ENCODE results near the gene CSNK1A1L. TPM values are rescaled to one million over a fixed set of nuclear protein-coding genes. Genes with fewer than 3 reads are reported as not detected.

CSNK1A1L gene
- total and polyA plus RNA-seq, 2 of the 8 experiments (the other 6 are each of a cell fraction or from before 2014, with no cell fraction given): not detected

- 85% methylated on average over 2 of the region's 2 CpGs; no CpG with 5 or more reads in 1 of the 2 experiments for WGBS, 2 experiments (ENCODE audit: extremely low coverage in 1 of 2, insufficient coverage in 1 of 2, insufficient read length in 1 of 2, insufficient replicate concordance in 2 of 2, low coverage in 1 of 2, low lambda C conversion rate in 2 of 2, missing lambda C conversion rate in 1 of 2)
- no peak for FAIRE-seq
- DNase-seq (ENCODE audit: low read depth in 1 of 2, low spot score in 2 of 2): no peak
Measured at GRCh38 chr13:37075164-37075563, 30.3 kb downstream of the CSNK1A1L start.

More at GRCh38 chr13:37075164-37075563, 30.3 kb downstream of the CSNK1A1L start:
- Histone ChIP-seq H3K79me1 (ENCODE audit: low read depth, low read length) (no peaks in the 10 kb centered on the region), H3K27ac (ENCODE audit: low read depth, low read length) (no peak overlapping the region), H3K18ac (ENCODE audit: extremely low read depth, low read length) (no peak overlapping the region), H4K5ac (ENCODE audit: insufficient read length, low read depth, low read length) (no peak overlapping the region), H3K4ac (replicated peaks; ENCODE audit: insufficient read length, low read depth, low read length) (no peak overlapping the region), H3K36me3 (ENCODE audit: control insufficient read depth in 2 of 4, insufficient read depth in 4 of 4, low read length in 3 of 4) (no peaks in the 10 kb centered on the region), H2BK15ac (ENCODE audit: low read length) (no peak overlapping the region), H4K91ac (replicated peaks; ENCODE audit: insufficient read length, low read length) (no peak overlapping the region), H2AFZ (ENCODE audit: low read length) (no peak overlapping the region), H3K9me3 (ENCODE audit: insufficient read depth in 2 of 2, low read depth in 1 of 2, low read length in 1 of 2) (no peaks in the 10 kb centered on the region), H3K27me3 (replicated peaks in 1 of 4; ENCODE audit: control insufficient read depth in 3 of 4, extremely low read depth in 1 of 4, insufficient read depth in 3 of 4, low read length in 3 of 4) (no peaks in the 10 kb centered on the region), H4K8ac (ENCODE audit: extremely low read depth, insufficient read depth, low read length) (no peak overlapping the region), H3K56ac (replicated peaks; ENCODE audit: insufficient read length, low read depth, low read length) (no peak overlapping the region), H3K4me2 (ENCODE audit: insufficient read depth in 1 of 2, low read depth in 2 of 2, low read length in 2 of 2) (no peak overlapping the region), H3K23me2 (ENCODE audit: low read depth, low read length) (no peaks in the 10 kb centered on the region), H3K9ac (replicated peaks in 1 of 4; ENCODE audit: extremely low read depth in 1 of 4, low read depth in 3 of 4, low read length in 3 of 4) (no peak overlapping the region), H2AK5ac (ENCODE audit: low read depth, low read length) (no peak overlapping the region), H2BK120ac (replicated peaks; ENCODE audit: low read depth, low read length) (no peak overlapping the region), H3K14ac (ENCODE audit: insufficient read length) (no peak overlapping the region), H3K4me3 (ENCODE audit: extremely low read depth in 1 of 4, insufficient read depth in 2 of 4, low read depth in 3 of 4, low read length in 4 of 4) (no peak overlapping the region), H2BK5ac (ENCODE audit: low read depth, low read length) (no peak overlapping the region), H3K79me2 (ENCODE audit: control insufficient read depth in 1 of 2, insufficient read depth in 2 of 2, low read length in 2 of 2) (no peaks in the 10 kb centered on the region), H2BK20ac (ENCODE audit: low read length) (no peak overlapping the region), H2BK12ac (ENCODE audit: low read depth, low read length) (no peak overlapping the region), H4K20me1 (replicated peaks in 1 of 2; ENCODE audit: control insufficient read depth in 1 of 2, insufficient read depth in 2 of 2, low read length in 2 of 2) (no peaks in the 10 kb centered on the region), H3K23ac (ENCODE audit: insufficient read length) (no peak overlapping the region), H3K4me1 (replicated peaks in 1 of 4; ENCODE audit: control insufficient read depth in 3 of 4, insufficient read depth in 4 of 4, low read length in 3 of 4) (no peaks in the 10 kb centered on the region)
- ChIA-PET POLR2A (ENCODE audit: partially characterized antibody) (no interaction called here), CTCF (ENCODE audit: partially characterized antibody) (interaction anchor here (0.5 to 2.3 kb wide), 6 partner anchors 9 to 547 kb away, joined by 3 to 9 read pairs (median 3); no protein-coding TSS in a partner anchor)
- TF ChIP-seq USF2 (IDR thresholded peaks at IDR 0.05; ENCODE audit: low read length): no peak
- TF ChIP-seq SIRT6 (IDR thresholded peaks at IDR 0.05; ENCODE audit: low read length): no peak

All from H1 (cell line).